Activated effector memory CD4-positive, alpha-beta T cell treated with Interleukin-2 at 50 U/mL for 16 hours (primary cell): Measurements from ENCODE around the gene RNF169.

Experiments used
- DNase-seq: peaks from one replicate; pipeline ENCODE4 v3.0.0-alpha.2; 2020

RNF169 gene

GRCh38 chr11:74826901-74827300, 78.3 kb downstream of the RNF169 start:
- DNase-seq, result no peak

- DNase-seq, result no peak
Measured at GRCh38 chr11:74837191-74837590, 88.5 kb downstream of the RNF169 start.

DNA sequence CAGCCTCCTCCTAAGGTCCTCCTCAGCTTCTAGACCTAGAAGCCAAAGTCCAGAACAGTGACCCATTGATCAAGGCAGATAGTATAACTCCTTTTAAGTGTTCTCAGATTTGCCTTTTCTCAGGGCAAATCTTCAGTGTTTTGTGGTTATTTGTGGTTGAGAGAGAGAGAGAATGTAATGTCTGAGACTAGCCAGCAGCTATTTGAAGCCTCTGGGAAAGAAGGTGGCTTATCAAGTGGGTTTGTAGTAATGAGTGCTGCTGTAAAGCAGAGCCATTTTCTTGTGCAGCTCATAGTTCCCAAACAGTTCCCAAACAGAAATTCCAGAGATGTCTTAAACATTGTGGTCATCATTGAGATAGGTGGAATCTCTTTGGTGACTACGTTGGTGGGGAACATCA, 89.5 kb downstream of the RNF169 start:
- DNase-seq, result no peak

DNA sequence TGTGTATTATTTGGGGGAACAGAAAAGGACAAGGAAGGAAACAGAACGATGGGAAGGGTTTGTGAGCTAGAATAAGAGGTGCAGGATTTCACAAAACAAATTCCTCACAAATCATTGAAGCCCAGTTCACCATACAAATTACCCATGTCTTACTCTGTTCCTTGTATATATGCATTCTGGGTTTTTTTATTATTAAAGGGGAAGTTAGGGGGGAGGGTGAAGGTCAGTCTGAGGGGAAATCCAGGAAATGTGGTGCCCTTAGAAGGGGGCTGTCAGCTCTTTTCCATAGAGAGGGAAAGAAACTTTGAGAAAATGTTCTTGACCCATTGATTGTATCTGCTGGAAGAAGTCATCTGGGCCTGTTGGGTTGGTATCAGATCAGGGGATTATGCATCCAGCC, 90.8 kb downstream of the RNF169 start:
- no peak for DNase-seq

DNA sequence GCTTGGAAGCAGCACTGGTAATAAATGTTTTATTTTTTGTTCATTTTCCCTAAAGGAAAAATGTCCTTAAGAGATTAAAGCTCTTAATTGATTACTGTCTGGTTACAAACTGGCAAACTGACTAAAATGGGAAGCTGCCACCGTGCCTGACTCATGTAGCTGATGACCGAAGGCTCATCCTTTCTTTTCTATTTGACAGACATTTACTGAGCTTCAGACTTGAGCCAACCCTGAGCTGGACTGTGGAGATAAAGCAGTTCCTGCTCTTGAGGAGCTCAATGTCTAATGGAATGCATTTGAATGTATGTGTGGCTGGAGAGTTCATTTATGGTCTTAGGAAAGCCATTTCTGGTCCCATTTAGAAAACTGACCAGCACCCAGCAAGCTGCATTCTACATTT, 91.3 kb downstream of the RNF169 start:
- DNase-seq, result no peak

GRCh38 chr11:74840486-74840885, 91.8 kb downstream of the RNF169 start:
- no peak for DNase-seq

GRCh38 chr11:74842967-74843366, 94.3 kb downstream of the RNF169 start:
- DNase-seq, result no peak

GRCh38 chr11:74844072-74844471, 95.4 kb downstream of the RNF169 start:
- no peak for DNase-seq

GRCh38 chr11:74844865-74845264, 96.2 kb downstream of the RNF169 start:
- DNase-seq, result no peak

- no peak for DNase-seq
Measured at GRCh38 chr11:74845978-74846517, 97.4 kb downstream of the RNF169 start.

GRCh38 chr11:74846770-74847169, 98.1 kb downstream of the RNF169 start:
- DNase-seq, result no peak

- no peak for DNase-seq
Measured at GRCh38 chr11:74847395-74847794, 98.7 kb downstream of the RNF169 start.

- no peak for DNase-seq
Measured at GRCh38 chr11:74847895-74848294, 99.2 kb downstream of the RNF169 start.

GRCh38 chr11:74849525-74850391, 101.1 kb downstream of the RNF169 start:
- DNase-seq, result no peak

DNA sequence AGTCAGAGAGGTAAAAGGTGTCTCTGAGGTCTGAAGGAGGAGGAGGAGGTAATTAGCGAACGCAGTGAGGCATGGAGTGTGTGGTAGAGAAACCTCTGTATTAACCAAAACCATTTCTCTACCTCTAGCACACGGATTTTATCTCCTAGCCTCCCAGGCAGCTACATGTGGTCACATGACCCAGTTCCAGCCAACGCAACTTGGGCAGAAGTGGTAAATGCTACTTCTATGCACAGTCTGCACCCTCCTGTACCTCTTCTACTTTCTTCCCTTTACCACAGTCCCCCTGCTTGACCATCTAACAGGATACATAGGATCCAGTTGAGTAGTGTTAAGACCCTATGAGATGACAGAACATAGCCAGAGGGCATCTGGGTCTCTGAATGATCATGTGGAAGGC, 104.6 kb downstream of the RNF169 start:
- DNase-seq, result no peak

DNA sequence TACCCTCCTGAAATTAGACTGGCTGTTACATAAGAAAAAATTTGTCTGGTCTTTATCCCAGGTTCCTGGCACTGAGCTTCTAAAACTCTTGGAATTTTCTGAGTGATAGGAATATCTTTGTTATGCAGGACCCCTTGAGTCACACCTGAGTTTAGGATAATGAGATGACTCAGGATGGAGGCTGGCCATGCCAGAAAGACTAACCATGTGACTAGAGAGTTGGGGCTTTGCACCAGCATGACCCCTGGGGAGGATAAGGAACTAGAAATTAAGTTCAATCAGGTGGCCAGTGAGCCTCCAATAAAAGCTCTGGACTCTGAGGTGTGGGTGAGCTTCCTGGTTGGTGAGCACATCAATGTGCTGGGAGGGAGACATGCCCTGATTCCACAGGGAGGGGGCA, 112.1 kb downstream of the RNF169 start:
- DNase-seq, result no peak

- DNase-seq, result no peak
Measured at GRCh38 chr11:74863410-74863809, 114.8 kb downstream of the RNF169 start.

- no peak for DNase-seq
Measured at GRCh38 chr11:74866557-74866956, 117.9 kb downstream of the RNF169 start.

GRCh38 chr11:74870485-74870884, 121.8 kb downstream of the RNF169 start:
- no peak for DNase-seq

DNA sequence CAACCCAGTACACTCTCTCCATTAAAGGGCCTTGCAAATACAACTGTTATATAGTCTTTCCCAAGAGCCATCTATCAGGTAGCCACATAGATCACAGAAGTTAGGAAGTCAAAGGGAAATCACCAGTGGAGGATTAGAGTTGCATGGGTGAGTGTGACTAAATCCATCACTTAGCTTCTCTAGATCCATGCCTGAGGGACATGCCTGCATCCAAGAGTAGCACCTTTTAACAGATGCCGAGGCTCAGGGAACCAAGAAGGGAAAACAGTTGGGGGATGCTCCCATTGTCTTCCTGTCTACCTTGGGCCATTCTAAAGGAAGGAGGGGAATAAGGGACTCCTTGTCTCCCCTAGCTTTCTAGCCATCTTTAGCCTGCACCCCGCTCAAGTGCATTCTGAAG, 122.4 kb downstream of the RNF169 start:
- no peak for DNase-seq

DNA sequence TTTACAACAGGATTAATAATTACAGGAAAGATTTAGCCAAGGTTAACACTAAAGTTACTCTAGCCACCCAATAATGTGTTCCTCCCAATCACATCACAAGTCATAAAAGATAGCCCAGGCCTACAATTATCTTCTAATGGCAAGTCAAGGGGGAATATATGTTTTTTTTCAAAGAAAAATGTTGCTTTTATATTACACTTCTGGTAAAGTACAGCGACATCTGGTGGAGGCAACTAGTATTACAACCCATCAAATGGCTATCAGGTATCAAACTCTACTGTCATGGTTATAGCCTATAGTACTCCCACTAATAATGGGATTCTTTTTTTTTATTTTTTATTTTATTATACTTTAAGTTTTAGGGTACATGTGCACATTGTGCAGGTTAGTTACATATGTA, 128.5 kb downstream of the RNF169 start:
- no peak for DNase-seq
